PC-3 (cell line): ENCODE results near the gene HOXA6. TPM values are rescaled to one million over a fixed set of nuclear protein-coding genes. Genes with fewer than 3 reads are reported as not detected.

Source experiments
- ATAC-seq: fragments of 200-7000 bp; cut with Tn5 transposase; 2 replicates; pipeline ENCODE4 v1.9.1; 2020; ENCODE audit warnings: mild to moderate bottlenecking, moderate library complexity
- BruUV-seq: library from RNA; stranded (reverse); fragments of 400-500 nt; replicated peaks from 2 replicates; lab custom pipeline; 2021; lab: Mats Ljungman, UMichigan
- CTCF ChIA-PET: fragments of 300-600 bp; sonication (Branson Sonifier 250); formaldehyde crosslinking; loops from one replicate; lab custom pipeline; 2022; ENCODE audit warnings: antibody characterized with exemption; lab: Charles Lee
- POLR2A ChIA-PET: fragments of 300-600 bp; sonication (Branson Sonifier 250); formaldehyde crosslinking; loops from one replicate; lab custom pipeline; 2022; ENCODE audit warnings: antibody characterized with exemption; ENCODE audit not compliant: unreplicated experiment; lab: Charles Lee
- DNase-seq: peaks from one replicate; pipeline ENCODE4 v3.0.0-alpha.2; 2015
- H2AFZ ChIP-seq: fragments of 300-600 bp; sonication (generic); 2 replicates; pipeline ENCODE4 v1.6.0; 2016; ENCODE audit warnings: antibody characterized with exemption, low read length
- H3F3A ChIP-seq: fragments of 300-600 bp; sonication (generic); one replicate; pipeline ENCODE4 v1.6.0; 2017; ENCODE audit warnings: antibody characterized with exemption, low read length, control low read depth, mild to moderate bottlenecking; ENCODE audit not compliant: unreplicated experiment
- H3K27ac ChIP-seq: fragments of 300-600 bp; sonication (generic); 2 replicates; pipeline ENCODE4 v1.5.1; 2016; ENCODE audit warnings: mild to moderate bottlenecking, low read length
- H3K27me3 ChIP-seq: fragments of 300-600 bp; sonication (generic); 2 replicates; pipeline ENCODE4 v1.6.1; 2016; ENCODE audit warnings: low read length, mixed read lengths
- H3K36me3 ChIP-seq: fragments of 300-600 bp; sonication (generic); 2 replicates; pipeline ENCODE4 v1.6.1; 2016; ENCODE audit warnings: low read depth, mixed run types, low read length, mixed read lengths
- H3K4me1 ChIP-seq: fragments of 300-600 bp; sonication (generic); 2 replicates; pipeline ENCODE4 v1.5.1; 2016; ENCODE audit warnings: low read length; ENCODE audit not compliant: insufficient read depth
- H3K4me2 ChIP-seq: fragments of 300-600 bp; sonication (generic); 2 replicates; pipeline ENCODE4 v1.6.0; 2016; ENCODE audit warnings: low read length
- H3K4me3 ChIP-seq: fragments of 300-600 bp; sonication (generic); 2 replicates; pipeline ENCODE4 v1.5.1; 2016; ENCODE audit warnings: mild to moderate bottlenecking, low read length, mixed read lengths
- H3K79me2 ChIP-seq: fragments of 300-600 bp; sonication (generic); 2 replicates; pipeline ENCODE4 v1.6.1; 2017; ENCODE audit warnings: low read length, mixed read lengths
- H3K9ac ChIP-seq: fragments of 300-600 bp; sonication (generic); 2 replicates; pipeline ENCODE4 v1.6.0; 2016; ENCODE audit warnings: mild to moderate bottlenecking, low read length
- H3K9me2 ChIP-seq: fragments of 300-600 bp; sonication (generic); replicated peaks from 2 replicates; pipeline ENCODE4 v1.6.1; 2016; ENCODE audit warnings: mixed run types, low read length, mixed read lengths
- H3K9me3 ChIP-seq: fragments of 300-600 bp; sonication (generic); 2 replicates; pipeline ENCODE4 v1.6.1; 2016; ENCODE audit warnings: low read length, mixed read lengths
- H4K20me1 ChIP-seq: fragments of 300-600 bp; sonication (generic); 2 replicates; pipeline ENCODE4 v1.6.1; 2016; ENCODE audit warnings: low read length, mixed read lengths
- EZH2 ChIP-seq: fragments of 300-600 bp; sonication (generic); IDR thresholded peaks from one replicate; pipeline ENCODE4 v1.6.1; 2017; ENCODE audit warnings: antibody characterized with exemption, mild to moderate bottlenecking, low read length; ENCODE audit not compliant: unreplicated experiment
- EZH2phosphoT487 ChIP-seq: fragments of 300-600 bp; sonication (generic); IDR thresholded peaks from 2 replicates; pipeline ENCODE4 v1.6.1; 2018; ENCODE audit warnings: mild to moderate bottlenecking, antibody characterized with exemption, low read length, borderline replicate concordance
- intact Hi-C: fragments of 100-400 bp; cut with micrococcal nuclease; formaldehyde crosslinking; loops from 2 replicates; pipeline ENCODE4 v1.9.0; 2023
- total RNA-seq: library from RNA; depleted of rRNA; stranded (reverse); fragments of >200 nt; gene quantifications from 2 replicates; pipeline ENCODE4 v1.2.3, GENCODE V29; 2014
- TF ChIP-seq, protein P1 (sequence below): fragments of 300-600 bp; sonication (generic); conservative IDR thresholded peaks from 2 replicates; pipeline ENCODE4 v1.5.1; 2017; ENCODE audit warnings: antibody characterized with exemption, low read depth, mild to moderate bottlenecking, low read length

HOXA6 gene
- total RNA-seq, 1 experiment from 2014 or later = 8.3 TPM

- intact Hi-C loops = no loop called here
- CTCF ChIA-PET = no interaction called here
- peaks cover 11% of the 10 kb centered on the region for H3K79me2 ChIP-seq
Observed at GRCh38 chr7:27104341-27105058, 43.1 kb downstream of the HOXA6 start.

DNA sequence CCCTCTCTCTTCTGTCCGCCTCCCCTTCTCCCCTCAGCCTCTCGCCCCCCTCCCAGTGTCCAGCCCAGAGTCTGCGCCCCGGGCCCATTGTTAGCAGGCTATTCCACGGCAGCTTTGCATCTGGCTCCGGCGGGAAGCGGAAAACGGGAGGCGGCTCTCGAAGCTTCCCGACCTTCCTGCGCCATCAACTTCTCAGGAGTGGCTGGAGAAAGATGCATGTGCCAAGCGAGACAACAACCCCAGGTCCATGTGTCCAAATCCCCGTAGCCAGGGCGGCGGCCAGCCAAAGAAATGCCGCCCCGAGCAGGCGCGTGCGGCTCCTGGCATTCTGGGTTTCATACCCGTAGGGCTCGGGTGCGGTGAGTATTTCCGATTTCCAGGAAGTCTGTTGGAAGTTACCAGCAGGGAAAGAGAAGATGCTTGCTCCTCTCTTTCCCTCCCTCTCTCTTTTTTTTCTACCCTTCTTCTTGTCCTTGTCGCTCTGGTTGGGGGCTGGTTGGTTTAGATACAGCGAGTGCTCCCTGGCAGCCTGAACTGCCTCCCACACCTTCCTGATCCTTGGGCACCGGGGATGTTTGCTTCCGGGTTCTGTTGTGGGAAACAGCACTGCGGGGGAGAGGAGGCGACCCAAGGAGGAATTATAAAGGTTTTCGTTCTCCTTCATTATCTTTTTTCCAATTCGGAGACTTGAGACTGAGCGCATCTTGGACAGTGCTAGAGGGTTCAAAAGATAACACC, 43.9 kb downstream of the HOXA6 start:
- DNase-seq = no peak
- Histone ChIP-seq H3K27me3 (no peaks in the 10 kb centered on the region), H3K9ac (no peak overlapping the region), H4K20me1 (no peaks in the 10 kb centered on the region), H3K4me2 (no peak overlapping the region), H2AFZ (no peak overlapping the region), H3K79me2 (peaks cover 15% of the 10 kb centered on the region), H3K4me3 (no peak overlapping the region), H3F3A (no peaks in the 10 kb centered on the region), H3K9me2 (no peaks in the 10 kb centered on the region), H3K9me3 (no peaks in the 10 kb centered on the region), H3K27ac (no peak overlapping the region), H3K36me3 (peaks cover 14% of the 10 kb centered on the region; the same call in 1 of the 2 replicates), H3K4me1 (peaks cover 11% of the 10 kb centered on the region)
- CTCF ChIA-PET = no interaction called here
- POLR2A ChIA-PET = no interaction called here
- no TSS peak for BruUV-seq
- TF ChIP-seq EZH2phosphoT487 (no peak), EZH2 (no peak)
- TF ChIP-seq, protein P1, sequence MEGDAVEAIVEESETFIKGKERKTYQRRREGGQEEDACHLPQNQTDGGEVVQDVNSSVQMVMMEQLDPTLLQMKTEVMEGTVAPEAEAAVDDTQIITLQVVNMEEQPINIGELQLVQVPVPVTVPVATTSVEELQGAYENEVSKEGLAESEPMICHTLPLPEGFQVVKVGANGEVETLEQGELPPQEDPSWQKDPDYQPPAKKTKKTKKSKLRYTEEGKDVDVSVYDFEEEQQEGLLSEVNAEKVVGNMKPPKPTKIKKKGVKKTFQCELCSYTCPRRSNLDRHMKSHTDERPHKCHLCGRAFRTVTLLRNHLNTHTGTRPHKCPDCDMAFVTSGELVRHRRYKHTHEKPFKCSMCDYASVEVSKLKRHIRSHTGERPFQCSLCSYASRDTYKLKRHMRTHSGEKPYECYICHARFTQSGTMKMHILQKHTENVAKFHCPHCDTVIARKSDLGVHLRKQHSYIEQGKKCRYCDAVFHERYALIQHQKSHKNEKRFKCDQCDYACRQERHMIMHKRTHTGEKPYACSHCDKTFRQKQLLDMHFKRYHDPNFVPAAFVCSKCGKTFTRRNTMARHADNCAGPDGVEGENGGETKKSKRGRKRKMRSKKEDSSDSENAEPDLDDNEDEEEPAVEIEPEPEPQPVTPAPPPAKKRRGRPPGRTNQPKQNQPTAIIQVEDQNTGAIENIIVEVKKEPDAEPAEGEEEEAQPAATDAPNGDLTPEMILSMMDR = no peak
- no peak for ATAC-seq
- intact Hi-C loops = no loop called here

More at GRCh38 chr7:27104341-27105058, 43.1 kb downstream of the HOXA6 start:
- DNase-seq (no peak), ATAC-seq (no peak)
- H3K9me2 ChIP-seq = no peaks in the 10 kb centered on the region
- H3K27me3 ChIP-seq = no peaks in the 10 kb centered on the region
- H3K4me2 ChIP-seq = no peak overlapping the region
- H3K27ac ChIP-seq = no peak overlapping the region
- no peaks in the 10 kb centered on the region for H3F3A ChIP-seq
- H4K20me1 ChIP-seq = no peaks in the 10 kb centered on the region
- H3K36me3 ChIP-seq = peaks cover 10% of the 10 kb centered on the region; the same call in 1 of the 2 replicates
- no peak for TF ChIP-seq EZH2
- TF ChIP-seq, protein P1 = no peak
- H3K9ac ChIP-seq = no peak overlapping the region
- H3K4me3 ChIP-seq = no peak overlapping the region
- no TSS peak for BruUV-seq
- H3K9me3 ChIP-seq = no peaks in the 10 kb centered on the region
- POLR2A ChIA-PET = interaction anchor here (0.6 kb wide), 1 partner anchor 82 kb away, joined by 3 read pairs; no protein-coding TSS in a partner anchor
- no peak overlapping the region for H2AFZ ChIP-seq
- peaks cover 10% of the 10 kb centered on the region for H3K4me1 ChIP-seq
